GM18526 (cell line): ENCODE results near the gene ZNF25.

Source experiments
- POLR2A ChIP-seq: IDR thresholded peaks from 3 replicates; pipeline ENCODE4 v1.6.1; 2011; ENCODE audit not compliant: insufficient read length; ENCODE audit errors: extremely low read depth

ZNF25 gene

DNA sequence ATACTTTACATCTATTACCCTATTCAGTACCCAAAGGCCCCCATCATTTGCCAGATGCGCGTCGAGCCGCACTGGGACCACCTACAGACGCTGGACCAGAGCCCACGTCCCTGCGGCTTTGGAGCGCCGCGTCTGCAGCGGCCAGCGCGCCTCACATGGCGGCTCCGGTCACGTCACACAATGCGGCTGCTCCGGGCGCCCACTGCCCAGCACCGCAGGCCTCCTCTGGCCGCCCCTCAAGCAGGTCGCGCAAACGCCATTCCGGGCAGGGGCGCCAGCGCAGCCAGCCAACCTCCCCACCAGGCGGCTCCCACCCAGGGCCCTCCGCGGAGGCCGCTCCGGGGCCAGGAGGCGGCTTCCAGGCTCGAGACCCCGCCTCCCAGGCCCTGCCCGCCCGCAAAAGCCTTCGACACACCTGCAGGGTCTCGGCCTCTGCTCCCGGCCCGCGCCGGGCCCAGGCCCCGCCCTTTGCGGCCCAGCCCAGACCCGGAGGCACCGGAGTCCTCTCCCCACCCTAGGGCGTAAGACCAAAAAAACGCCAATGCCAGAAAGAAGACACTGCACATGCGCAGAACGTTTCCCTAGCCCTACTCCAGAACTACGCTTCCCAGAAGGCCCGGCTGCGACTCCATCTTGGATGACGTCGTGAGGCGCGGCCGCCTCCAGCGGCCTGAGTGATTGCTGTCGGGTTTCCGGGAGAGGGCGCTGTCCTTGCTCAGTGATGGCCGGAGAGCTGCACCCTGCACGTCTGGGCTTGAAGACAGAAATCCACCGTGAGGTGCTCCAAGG lies at the start of gene ZNF25:
ZNF25 (minus strand) TSS at position 557 of the 789 bp plus-strand sequence. CDS start 4,925 bp downstream, outside the sequence.
- peak; percentile 73 for TF ChIP-seq POLR2A

- no peak for TF ChIP-seq POLR2A
Observed at GRCh38 chr10:38025283-38025682, 48.8 kb upstream of the ZNF25 start.

DNA sequence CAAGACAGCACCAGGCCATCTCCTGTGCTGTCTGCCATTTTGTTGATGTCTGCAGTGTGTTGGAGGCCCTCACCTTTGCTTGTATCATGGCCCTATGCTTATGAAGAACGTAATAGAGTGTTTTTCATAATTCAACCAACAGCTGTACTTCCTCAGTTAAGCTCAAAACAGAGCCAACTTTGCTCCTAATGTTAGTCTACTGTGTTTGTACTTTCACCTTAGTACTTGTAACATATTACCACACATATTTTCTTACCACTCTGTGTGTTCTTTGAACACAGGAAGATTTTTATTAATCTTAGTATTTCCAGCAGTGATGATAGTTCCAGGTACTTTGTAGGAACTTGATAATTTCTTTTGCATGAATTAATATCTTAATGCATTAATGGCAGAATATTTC lies 39.9 kb upstream of the ZNF25 start:
- TF ChIP-seq POLR2A = no peak

DNA sequence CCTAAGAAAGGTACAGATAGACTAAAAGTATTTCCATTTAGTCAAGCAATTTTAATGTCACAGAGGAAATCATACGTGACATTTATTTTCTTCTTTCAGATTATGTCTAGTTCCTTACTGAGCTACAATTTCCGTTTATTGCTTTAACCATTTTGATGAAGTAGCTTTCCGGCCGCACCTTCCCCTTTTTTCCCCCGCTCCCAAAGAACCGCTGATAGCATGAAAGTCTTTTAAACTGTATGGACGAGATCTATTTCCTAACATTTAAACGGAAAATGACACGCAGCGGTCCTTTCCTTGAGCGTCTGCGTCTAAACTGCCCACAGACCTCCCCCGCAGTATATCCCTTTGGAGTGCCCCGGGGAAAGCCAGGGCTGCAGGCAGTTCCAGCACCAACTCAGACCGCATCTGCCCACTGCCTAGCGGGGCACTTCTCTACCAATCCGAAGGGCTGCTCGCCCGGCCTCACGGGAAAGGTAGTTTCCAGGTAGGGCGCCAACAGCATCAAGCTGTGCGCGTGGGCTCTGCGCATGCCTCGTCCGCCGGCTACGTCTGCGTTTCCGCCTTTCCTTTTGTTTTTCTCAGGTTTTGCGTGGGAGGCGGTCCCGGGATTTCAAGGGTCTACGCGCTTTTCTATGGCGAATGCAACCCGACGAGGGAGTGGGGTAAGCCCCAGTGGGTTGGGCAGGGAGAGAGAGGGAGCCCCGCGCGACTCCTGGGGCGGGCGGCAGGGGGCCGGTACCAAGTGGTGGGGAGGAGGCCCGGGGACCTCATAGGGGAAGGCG lies 33.9 kb upstream of the ZNF25 start, which contains the start of gene ZNF33A:
ZNF33A (plus strand) TSS at position 557 of the 785 bp plus-strand sequence. CDS start 1,667 bp downstream, outside the sequence.
- TF ChIP-seq POLR2A = peak; percentile 68

- TF ChIP-seq POLR2A = no peak
Observed at GRCh38 chr10:38007991-38008390, 31.5 kb upstream of the ZNF25 start.

GRCh38 chr10:38007551-38007950 lies 31.1 kb upstream of the ZNF25 start:
- no peak for TF ChIP-seq POLR2A

DNA sequence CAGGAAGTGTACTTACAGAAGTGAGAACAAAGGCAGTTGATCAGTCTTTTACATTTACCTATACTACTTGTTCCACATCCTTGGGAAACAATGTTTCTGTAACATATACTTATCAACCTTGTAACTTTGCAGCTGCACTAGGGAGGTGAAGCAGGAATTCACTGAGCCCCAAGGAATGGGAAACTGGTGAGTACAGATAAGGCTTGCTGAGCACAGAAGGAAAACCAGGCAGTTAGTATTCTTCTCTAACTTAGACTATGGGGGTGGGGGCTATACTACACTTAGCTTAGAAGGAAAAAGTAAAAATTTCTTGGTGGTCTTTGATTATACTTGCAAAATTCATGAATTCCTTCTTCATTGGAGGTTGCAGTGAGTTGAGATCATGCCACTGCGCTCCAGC lies 27.1 kb upstream of the ZNF25 start:
- no peak for TF ChIP-seq POLR2A

- no peak for TF ChIP-seq POLR2A
Observed at GRCh38 chr10:38003026-38003425, 26.6 kb upstream of the ZNF25 start.

- no peak for TF ChIP-seq POLR2A
Observed at GRCh38 chr10:37992083-37992482, 15.6 kb upstream of the ZNF25 start.

GRCh38 chr10:37991655-37992054 lies 15.2 kb upstream of the ZNF25 start:
- TF ChIP-seq POLR2A = no peak

- TF ChIP-seq POLR2A = no peak
Observed at GRCh38 chr10:37976880-37977203, 395 bp upstream of the ZNF25 start.

DNA sequence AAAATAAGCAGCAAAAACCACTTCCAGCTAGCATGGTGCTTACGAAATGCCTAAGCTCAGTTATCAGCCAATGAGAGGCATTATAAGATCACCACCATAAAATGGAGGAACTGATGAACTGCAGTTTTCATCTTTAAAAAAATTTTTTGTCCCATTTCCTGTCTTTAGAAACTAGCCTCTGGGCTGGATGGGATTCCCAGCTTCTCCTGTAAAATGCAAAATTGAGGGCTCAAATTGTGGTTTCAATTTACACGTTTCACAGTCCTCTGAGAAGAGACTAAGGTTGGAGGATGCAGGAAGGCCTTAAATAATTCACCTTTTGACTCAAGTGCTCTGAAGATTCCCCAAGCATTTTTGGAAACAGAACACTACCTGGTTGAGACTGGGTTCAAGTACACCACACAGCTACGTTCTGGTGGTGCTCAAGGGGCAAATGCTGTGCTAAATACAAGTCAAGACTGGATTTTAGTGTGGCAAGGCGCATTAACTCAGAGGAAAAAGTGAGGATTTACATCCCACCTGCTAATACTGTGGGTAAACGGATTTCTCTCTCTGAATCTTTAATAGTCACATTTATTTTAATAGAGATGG lies 951 bp downstream of the ZNF25 start:
- TF ChIP-seq POLR2A = no peak

GRCh38 chr10:37972396-37972795 lies 4.1 kb downstream of the ZNF25 start:
- TF ChIP-seq POLR2A = no peak

GRCh38 chr10:37965006-37965405 lies 11.4 kb downstream of the ZNF25 start:
- no peak for TF ChIP-seq POLR2A

- no peak for TF ChIP-seq POLR2A
Observed at GRCh38 chr10:37960591-37961137, 15.8 kb downstream of the ZNF25 start.

DNA sequence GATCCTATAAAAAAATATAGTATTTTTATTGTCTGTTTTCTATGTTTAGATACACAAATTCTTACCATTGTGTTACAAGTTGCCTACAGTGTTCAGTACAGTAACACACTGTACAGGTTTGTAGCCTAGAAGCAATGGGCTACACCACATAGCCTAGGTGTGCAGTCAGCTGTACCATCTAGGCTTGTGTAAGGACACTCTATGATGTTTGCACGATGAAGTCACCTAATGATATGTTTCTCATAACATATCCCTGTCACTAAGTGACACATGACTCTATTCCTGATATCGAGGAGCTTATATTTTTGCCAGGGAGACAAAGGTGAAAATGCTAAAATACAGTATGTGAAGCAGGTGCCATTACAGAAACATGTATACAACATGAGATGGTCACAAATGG lies 18.6 kb downstream of the ZNF25 start:
- no peak for TF ChIP-seq POLR2A

DNA sequence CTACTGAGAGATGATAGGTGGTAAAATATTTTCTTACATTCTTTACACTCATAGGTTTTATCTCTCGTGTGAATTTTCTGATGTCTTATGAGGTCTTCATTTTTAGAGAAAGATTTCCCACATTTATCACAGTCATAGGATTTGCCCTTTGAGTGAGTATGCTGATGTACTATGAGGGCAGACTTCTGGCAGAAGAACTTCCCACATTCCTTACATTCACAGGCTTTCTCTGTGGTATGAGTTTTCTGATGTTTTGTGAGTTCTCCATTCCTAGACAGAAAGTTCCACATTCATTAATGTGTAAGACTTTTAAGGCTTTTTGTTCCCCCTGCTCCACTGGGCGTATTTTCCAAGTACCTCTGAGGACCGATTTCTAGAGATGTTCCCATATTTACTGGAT lies 23.5 kb downstream of the ZNF25 start:
- no peak for TF ChIP-seq POLR2A
